Tibial artery (tissue), 4 donors: ENCODE data around the gene THSD7B.

ENCODE experiments used
- DNase-seq, 2 donors: peaks; one replicate each; pipeline ENCODE4 v3.0.0-alpha.2; 2019
- H3K27ac ChIP-seq, 2 donors: fragments of 200-600 bp; sonication (generic) in 1 of 2; 1 replicate in 1 of 2; 2 replicates in 1 of 2; pipeline ENCODE4 v1.5.1; 2018 to 2019; ENCODE audit warnings: mild to moderate bottlenecking in 1 of 2
- H3K27me3 ChIP-seq, 2 donors: fragments of 200-600 bp; sonication (generic) in 1 of 2; one replicate each; pipeline versions ENCODE4 v1.5.1 to v1.6.0; 2016 to 2019
- H3K36me3 ChIP-seq, 3 donors: fragments of 200-600 bp; sonication (generic) in 2 of 3; one replicate each; pipeline ENCODE4 v1.5.1; 2016 to 2019; ENCODE audit warnings: mild to moderate bottlenecking in 2 of 3
- H3K4me1 ChIP-seq, 4 donors: fragments of 200-600 bp; sonication (generic) in 2 of 4; 1 replicate in 3 of 4; 2 replicates in 1 of 4; pipeline ENCODE4 v1.5.1; 2016 to 2019
- H3K4me3 ChIP-seq, 2 donors: fragments of 200-600 bp; sonication (generic) in 1 of 2; 1 replicate in 1 of 2; 2 replicates in 1 of 2; pipeline ENCODE4 v1.5.1; 2018 to 2019; ENCODE audit warnings: mild to moderate bottlenecking in 2 of 2
- H3K9me3 ChIP-seq, 3 donors: fragments of 200-600 bp; sonication (generic) in 1 of 3; one replicate each; pipeline ENCODE4 v1.5.1; 2016 to 2019
- CTCF ChIP-seq, 2 experiments: fragments of 200-600 bp in 1 of 2; fragments of 450-650 bp in 1 of 2; IDR thresholded peaks; one replicate each; pipeline ENCODE4 v1.5.1; 2017 to 2019; ENCODE audit warnings: antibody characterized with exemption in 2 of 2, mild to moderate bottlenecking in 1 of 2, moderate library complexity in 1 of 2
- intact Hi-C: fragments of 100-400 bp; cut with DNase I; formaldehyde crosslinking; loops from one replicate; pipeline ENCODE4 v1.15.0; 2023; ENCODE audit warnings: low total_unique reads

The THSD7B gene

GRCh38 chr2:136997557-136997956, 232.2 kb downstream of the THSD7B start:
- H3K27ac ChIP-seq = no peak overlapping the region
- H3K27me3 ChIP-seq = no peaks in the 10 kb centered on the region
- H3K9me3 ChIP-seq = no peaks in the 10 kb centered on the region
- TF ChIP-seq CTCF (IDR thresholded peaks at IDR 0.05) = no peak
- no peaks in the 10 kb centered on the region for H3K4me1 ChIP-seq
- intact Hi-C loops = no loop called here
- H3K36me3 ChIP-seq = no peaks in the 10 kb centered on the region
- DNase-seq = no peak
- no peak overlapping the region for H3K4me3 ChIP-seq

- no peaks in the 10 kb centered on the region for H3K27me3 ChIP-seq
- H3K27ac ChIP-seq = no peak overlapping the region
- H3K4me1 ChIP-seq = no peaks in the 10 kb centered on the region
- no peak overlapping the region for H3K4me3 ChIP-seq
- no peaks in the 10 kb centered on the region for H3K36me3 ChIP-seq
- H3K9me3 ChIP-seq = no peaks in the 10 kb centered on the region
- intact Hi-C loops = no loop called here
- DNase-seq = no peak
- no peak for TF ChIP-seq CTCF (IDR thresholded peaks at IDR 0.05)
These were observed 235.5 kb downstream of the THSD7B start for GRCh38 chr2:137000811-137001210.

GRCh38 chr2:137002896-137003295, 237.6 kb downstream of the THSD7B start:
- intact Hi-C loops = no loop called here
- Histone ChIP-seq H3K27me3 (no peaks in the 10 kb centered on the region), H3K27ac (no peak overlapping the region), H3K4me3 (no peak overlapping the region), H3K4me1 (no peaks in the 10 kb centered on the region), H3K9me3 (no peaks in the 10 kb centered on the region), H3K36me3 (no peaks in the 10 kb centered on the region)
- DNase-seq = no peak
- TF ChIP-seq CTCF (IDR thresholded peaks at IDR 0.05) = no peak

GRCh38 chr2:137005210-137005609, 239.9 kb downstream of the THSD7B start:
- DNase-seq = no peak
- TF ChIP-seq CTCF (IDR thresholded peaks at IDR 0.05) = no peak

GRCh38 chr2:137007938-137008337, 242.6 kb downstream of the THSD7B start:
- intact Hi-C loops = no loop called here
- no peak for TF ChIP-seq CTCF (IDR thresholded peaks at IDR 0.05)
- H3K4me1 ChIP-seq = no peaks in the 10 kb centered on the region
- no peak for DNase-seq
- no peak overlapping the region for H3K27ac ChIP-seq
- H3K4me3 ChIP-seq = no peak overlapping the region
- H3K36me3 ChIP-seq = no peaks in the 10 kb centered on the region
- H3K27me3 ChIP-seq = no peaks in the 10 kb centered on the region
- no peaks in the 10 kb centered on the region for H3K9me3 ChIP-seq

More at GRCh38 chr2:137005210-137005609, 239.9 kb downstream of the THSD7B start:
- no peaks in the 10 kb centered on the region for H3K27me3 ChIP-seq
- H3K27ac ChIP-seq = no peak overlapping the region
- no peaks in the 10 kb centered on the region for H3K9me3 ChIP-seq
- intact Hi-C loops = no loop called here
- no peak overlapping the region for H3K4me3 ChIP-seq
- H3K36me3 ChIP-seq = no peaks in the 10 kb centered on the region
- no peaks in the 10 kb centered on the region for H3K4me1 ChIP-seq

- intact Hi-C loops = no loop called here
- Histone ChIP-seq H3K9me3 (no peaks in the 10 kb centered on the region), H3K36me3 (no peaks in the 10 kb centered on the region), H3K27me3 (no peaks in the 10 kb centered on the region), H3K4me1 (no peaks in the 10 kb centered on the region), H3K4me3 (no peak overlapping the region), H3K27ac (no peak overlapping the region)
- no peak for DNase-seq
- no peak for TF ChIP-seq CTCF (IDR thresholded peaks at IDR 0.05)
These were observed 244.6 kb downstream of the THSD7B start for GRCh38 chr2:137009953-137010352.
